DMS153 treated with DMSO at 0.1 percent for 48 hours (cell line): Measurements from ENCODE around the gene ARHGAP5.

Experiments used
- DNase-seq: peaks from one replicate; lab custom pipeline; 2025; ENCODE audit not compliant: unreplicated experiment; lab: John Stamatoyannopoulos, UW

The ARHGAP5 gene

GRCh38 chr14:32077081-32078022 is at the start of gene ARHGAP5:
TSS of gene ARHGAP5 (plus strand) at chr14:32077304. CDS start at chr14:32090670, 13,366 bp downstream.
- DNase-seq: no peak

DNA sequence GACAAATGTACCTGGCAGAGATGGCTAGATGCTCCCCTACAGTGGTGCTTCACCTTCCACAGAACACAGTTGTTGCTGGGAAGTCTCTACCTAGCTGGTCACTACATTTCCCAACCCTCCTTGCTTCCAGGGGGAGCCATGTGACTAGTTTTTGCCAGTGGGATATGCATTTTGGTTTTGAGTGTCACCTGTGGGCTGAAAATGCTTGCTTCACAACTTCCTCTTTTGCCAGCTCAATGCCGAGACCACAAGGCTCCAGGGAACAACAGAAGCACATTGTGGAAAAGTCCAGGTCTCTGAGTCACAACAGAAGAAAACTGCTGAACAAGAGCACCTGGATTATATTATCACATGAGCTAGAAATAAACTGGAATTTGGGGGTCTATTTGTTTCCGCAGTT is 48.5 kb upstream of the ARHGAP5 start:
- no peak for DNase-seq

DNA sequence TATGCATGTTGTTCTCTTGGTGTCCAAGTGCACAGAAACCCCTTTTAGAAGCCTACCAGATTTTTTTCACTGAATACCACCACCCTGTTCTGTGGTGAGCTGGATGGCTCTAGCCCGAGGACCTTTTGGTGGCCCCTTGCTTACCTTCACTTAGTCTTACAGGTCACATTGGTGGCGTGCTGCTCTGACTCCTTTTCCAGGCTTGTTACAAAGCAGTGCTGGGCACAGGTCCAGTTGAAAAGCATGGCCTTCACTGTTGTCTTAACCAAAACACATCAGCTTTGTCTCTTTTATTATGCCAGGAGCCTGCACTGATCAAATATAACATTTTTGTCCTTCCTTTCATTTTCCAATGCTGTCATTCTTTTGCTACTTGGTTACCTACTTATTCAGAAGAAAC is 43.6 kb upstream of the ARHGAP5 start:
- no peak for DNase-seq

- no peak for DNase-seq
These were observed 38.2 kb upstream of the ARHGAP5 start for GRCh38 chr14:32038876-32039275.

DNA sequence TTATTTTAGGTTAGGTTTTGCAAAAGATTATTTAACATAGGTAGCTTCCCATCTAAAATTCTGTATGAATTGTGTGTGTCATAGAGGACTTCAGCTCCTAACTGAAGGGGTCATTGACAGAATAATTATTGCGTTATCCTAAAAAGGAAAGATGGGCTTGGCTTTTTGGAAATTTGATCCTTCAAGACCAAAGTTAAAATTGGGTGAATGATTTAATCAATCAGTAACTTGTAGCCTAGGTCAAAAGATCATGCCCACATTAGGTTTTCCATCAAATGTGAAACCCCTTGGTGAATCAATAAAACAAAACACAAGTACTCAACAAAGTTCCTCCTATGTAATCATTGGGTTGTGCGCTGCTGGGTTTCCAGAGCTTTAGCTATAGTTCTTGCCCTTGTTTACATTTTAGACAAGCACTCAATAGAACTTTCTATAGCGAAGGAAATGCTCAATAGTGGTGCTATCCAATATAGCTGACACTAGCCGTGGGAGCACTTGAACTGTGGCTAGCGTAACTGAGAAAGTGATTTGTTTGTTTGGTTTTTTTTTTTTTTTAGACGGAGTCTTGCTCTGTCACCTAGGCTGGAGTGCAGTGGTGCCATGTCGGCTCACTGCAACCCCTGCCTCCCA is 37.6 kb upstream of the ARHGAP5 start:
- DNase-seq: peak; percentile 15

GRCh38 chr14:32043624-32044023 is 33.5 kb upstream of the ARHGAP5 start:
- no peak for DNase-seq

GRCh38 chr14:32044454-32044853 is 32.6 kb upstream of the ARHGAP5 start:
- DNase-seq: peak; percentile 28

GRCh38 chr14:32047791-32048190 is 29.3 kb upstream of the ARHGAP5 start:
- no peak for DNase-seq

DNA sequence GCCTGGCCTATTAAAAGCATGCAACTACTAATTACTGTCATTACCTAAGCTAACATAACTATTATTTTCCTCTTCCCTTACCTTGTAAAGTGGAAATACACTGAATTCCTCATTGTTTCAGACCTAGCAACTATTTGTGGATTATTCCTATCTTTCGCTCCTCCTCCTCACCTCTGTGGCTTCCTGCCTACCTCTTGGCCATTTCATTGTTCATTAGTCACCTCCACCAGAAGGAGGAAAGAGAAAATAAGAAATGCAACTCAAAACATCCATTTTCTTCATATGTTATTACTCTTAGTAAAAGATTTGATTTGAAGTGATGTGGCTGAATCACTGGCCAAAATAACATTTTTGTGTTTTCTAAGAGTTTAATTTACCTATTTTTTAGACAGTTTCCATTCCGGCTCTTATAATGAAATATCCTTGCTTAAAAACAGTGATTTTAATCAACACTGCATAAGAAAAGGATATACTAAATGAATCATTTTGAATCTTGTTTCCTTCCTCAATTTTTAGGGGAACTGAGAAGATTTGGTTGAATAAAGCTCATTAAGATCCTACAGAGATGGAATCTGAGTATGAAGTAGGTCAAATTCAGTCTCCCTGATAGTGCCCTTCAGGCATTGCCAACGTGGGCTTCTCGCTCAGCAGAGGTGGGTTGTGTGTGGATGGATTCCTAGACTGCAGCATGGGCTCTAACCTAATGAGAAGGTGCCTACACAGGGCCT is 27.6 kb upstream of the ARHGAP5 start:
- no peak for DNase-seq

DNA sequence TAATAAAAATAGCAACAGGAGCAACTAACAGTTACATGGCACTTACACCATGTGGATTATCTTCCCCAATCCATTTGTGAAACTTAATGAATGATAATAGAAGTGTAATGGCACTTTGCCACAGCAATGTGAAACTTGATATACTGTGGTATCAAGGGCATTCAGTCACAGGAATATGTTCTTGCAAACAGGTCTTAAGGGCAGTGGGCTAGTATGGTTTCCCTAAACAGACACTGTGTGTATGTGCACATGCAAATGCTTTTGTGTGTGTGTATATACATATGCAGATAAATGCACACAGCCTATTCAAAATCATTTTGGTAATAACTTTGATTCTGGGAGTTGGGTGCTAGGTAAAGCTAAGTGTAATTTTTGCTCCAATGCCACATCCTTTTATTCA is 26.2 kb upstream of the ARHGAP5 start:
- no peak for DNase-seq

- no peak for DNase-seq
These were observed 22.6 kb upstream of the ARHGAP5 start for GRCh38 chr14:32054536-32054935.

DNA sequence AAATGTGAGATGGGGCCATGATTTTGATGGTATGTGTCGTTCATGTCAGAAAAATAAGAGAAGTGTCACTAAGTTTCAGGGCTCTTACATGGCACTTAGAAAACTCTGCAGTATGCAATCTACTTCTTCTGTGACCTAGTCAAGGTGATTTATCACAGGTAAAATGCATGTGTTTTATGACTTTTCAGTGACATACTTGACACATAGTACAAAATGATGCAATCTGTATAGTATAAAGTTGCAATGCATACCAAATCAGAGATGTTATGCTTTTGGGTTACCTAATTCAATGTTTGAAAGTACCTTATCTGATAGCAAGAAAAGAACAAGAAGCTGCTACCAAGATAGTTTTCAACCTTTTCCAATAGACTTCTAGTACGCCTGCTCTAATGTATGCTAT is 21.9 kb upstream of the ARHGAP5 start:
- no peak for DNase-seq

DNA sequence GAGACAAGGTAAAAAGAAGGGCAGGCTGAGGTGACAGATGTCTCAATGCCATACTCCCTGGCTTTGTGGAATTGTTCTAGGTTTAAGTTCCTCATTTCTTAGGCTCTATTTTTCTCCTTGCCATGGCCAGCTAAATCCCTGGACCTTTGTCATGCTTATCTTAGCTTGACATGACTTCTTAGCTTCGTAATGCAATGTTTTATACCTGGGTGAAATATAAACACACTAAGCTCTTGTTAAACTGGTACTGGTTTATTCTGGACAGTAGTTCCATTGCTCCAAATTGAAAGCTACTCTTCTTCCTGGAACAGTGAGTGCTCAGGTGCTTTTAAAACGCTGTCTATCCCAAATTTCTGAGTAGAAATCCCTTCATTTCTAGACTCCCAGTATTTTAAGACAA is 17.4 kb upstream of the ARHGAP5 start:
- DNase-seq: no peak

DNA sequence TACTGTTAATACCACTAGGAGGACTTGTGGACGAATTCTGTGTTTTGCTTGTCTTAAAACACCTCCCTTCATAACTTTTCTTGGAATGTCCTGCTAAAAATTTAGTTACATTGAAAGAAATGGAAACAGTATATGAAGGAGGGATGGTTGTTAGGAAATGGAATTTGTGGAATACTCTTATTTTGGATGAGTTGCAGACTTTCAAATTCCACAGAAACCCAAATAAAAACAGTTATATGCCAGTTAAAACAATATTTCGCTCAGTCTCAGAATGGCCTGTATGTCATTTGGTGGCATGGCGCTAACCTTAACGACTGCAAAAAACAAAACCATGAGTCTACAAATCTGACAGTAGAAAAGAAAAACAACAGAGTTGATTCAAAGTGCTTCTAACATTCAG is 12.2 kb upstream of the ARHGAP5 start:
- DNase-seq: no peak

- no peak for DNase-seq
These were observed 8.4 kb upstream of the ARHGAP5 start for GRCh38 chr14:32068708-32069107.

GRCh38 chr14:32070282-32070681 is 6.8 kb upstream of the ARHGAP5 start:
- no peak for DNase-seq

DNA sequence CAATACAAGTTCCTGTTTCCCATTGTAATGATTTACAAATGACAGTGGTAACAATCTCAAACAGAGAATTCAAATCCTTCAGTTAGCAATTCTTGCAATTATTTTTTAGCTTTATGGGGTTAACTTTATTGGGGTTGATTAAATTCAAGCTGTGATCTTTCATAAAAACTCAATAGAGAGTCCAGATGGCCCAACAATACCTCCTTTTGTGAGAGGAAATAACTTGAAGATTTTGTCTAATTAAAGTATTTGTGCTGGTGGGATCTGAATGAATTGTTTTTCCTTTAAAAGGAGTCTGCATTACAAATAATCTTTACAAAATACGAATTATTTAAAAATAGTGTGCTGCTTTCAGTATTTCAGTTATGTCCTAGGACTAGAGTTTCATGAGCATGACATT is 4.4 kb upstream of the ARHGAP5 start:
- no peak for DNase-seq

DNA sequence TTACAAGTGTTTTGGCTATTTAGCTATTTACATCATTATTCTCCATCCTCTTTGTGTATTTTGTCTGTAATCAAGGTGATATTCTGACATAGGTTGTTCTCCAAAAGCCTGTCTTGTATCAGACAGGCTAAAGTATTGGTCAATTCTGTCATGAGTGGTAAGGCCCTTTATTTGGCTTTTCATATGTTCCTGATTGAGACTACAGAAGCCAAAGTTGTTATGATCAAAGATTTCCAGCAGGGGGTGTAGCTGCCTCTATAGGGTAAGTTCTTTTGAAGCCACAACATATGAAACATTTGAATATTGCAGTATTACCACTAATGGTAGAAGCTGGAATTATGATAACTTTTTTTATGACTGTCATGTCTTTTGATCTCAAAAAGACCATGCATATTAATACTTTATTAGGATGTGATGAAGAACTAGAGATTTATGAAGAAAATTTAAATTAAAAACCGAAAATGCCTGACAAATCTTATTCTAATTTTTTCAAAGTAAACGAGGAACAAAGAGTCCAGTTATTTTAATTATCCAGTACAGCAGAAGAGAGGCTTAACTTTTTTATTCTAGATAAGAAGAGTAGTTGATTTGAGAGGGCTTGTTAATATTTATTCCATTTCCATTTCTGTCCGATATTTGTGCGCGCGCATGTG is 3.4 kb upstream of the ARHGAP5 start:
- peak; percentile 76 for DNase-seq

GRCh38 chr14:32074887-32075572 is 2.1 kb upstream of the ARHGAP5 start:
- no peak for DNase-seq

DNA sequence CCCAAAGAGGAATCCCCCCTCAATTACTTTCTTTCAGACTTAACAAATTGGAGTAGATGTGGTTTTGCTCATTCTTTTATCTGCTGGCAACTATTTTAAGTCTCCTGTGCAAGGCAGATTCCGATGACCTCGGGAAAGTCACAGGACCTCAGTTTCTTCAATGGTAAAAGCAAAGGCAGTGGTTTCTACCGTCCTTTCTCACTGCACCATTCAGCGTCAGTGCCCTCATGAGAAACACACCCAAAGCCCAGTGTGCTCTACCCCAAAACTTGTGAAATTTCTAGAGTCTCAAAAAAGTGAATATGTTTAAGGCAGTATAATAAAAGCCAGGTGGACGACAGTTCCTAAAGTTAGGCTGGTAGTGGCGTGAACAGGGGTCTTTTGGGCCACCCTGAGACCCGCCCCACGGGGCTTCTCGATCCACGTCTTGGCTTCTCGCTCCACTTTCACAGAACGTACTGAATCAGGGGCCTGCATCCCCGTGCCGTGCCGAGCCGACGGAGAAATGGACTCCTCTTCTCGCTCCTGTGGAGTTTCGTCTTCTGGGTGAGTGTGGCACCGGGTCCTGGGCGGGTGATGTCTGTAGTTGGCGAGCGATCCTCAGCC is 1.3 kb upstream of the ARHGAP5 start:
- peak; percentile 41 for DNase-seq
